IMR-90 (cell line): ENCODE data around the gene RIPK1. TPM values are rescaled to one million over a fixed set of nuclear protein-coding genes. Genes with fewer than 3 reads are reported as not detected.

Experiments used
- ATAC-seq: fragments of 200-7000 bp; cut with Tn5 transposase; 2 replicates; pipeline ENCODE4 v1.9.1; 2020; ENCODE audit warnings: low read depth, mild to moderate bottlenecking, moderate library complexity
- BruUV-seq: library from RNA; stranded (reverse); fragments of 400-500 nt; replicated peaks from 2 replicates; lab custom pipeline; 2021; lab: Mats Ljungman, UMichigan
- CTCF ChIA-PET: fragments of 300-600 bp; formaldehyde crosslinking; extraction: SDS; loops from one replicate; lab custom pipeline; 2021; ENCODE audit warnings: antibody characterized with exemption; lab: Yijun Ruan, JAX
- POLR2A ChIA-PET: fragments of 300-600 bp; sonication (Branson Sonifier 250); formaldehyde crosslinking; loops from one replicate; lab custom pipeline; 2022; ENCODE audit warnings: antibody characterized with exemption; ENCODE audit not compliant: unreplicated experiment; lab: Charles Lee
- DNase-seq: peaks from one replicate; pipeline ENCODE4 v3.0.0; 2013
- H2AFZ ChIP-seq: replicated peaks from 2 replicates; pipeline ENCODE3; 2013; ENCODE audit warnings: low read length, mild to moderate bottlenecking; ENCODE audit not compliant: poor library complexity
- H2AK5ac ChIP-seq: 2 replicates; pipeline ENCODE4 v1.6.1; 2013; ENCODE audit warnings: low read depth, low read length, inconsistent platforms
- H2AK9ac ChIP-seq: replicated peaks from 2 replicates; pipeline ENCODE3; 2013; ENCODE audit warnings: mild to moderate bottlenecking, low read depth, low read length, moderate library complexity; ENCODE audit not compliant: poor library complexity
- H2BK120ac ChIP-seq: 2 replicates; pipeline ENCODE4 v1.6.1; 2013; ENCODE audit warnings: low read depth, low read length, inconsistent platforms
- H2BK15ac ChIP-seq: 3 replicates; pipeline ENCODE4 v1.6.1; 2013; ENCODE audit warnings: low read depth, low read length, inconsistent platforms
- H2BK20ac ChIP-seq: 2 replicates; pipeline ENCODE4 v1.6.1; 2013; ENCODE audit warnings: low read depth, mild to moderate bottlenecking, inconsistent platforms, low read length, moderate library complexity
- H2BK5ac ChIP-seq: 2 replicates; pipeline ENCODE4 v1.6.1; 2013; ENCODE audit warnings: mild to moderate bottlenecking, low read depth, low read length, inconsistent platforms; ENCODE audit not compliant: poor library complexity, severe bottlenecking
- H3K14ac ChIP-seq: replicated peaks from 2 replicates; pipeline ENCODE4 v1.6.1; 2013; ENCODE audit warnings: low read depth, low read length, inconsistent platforms
- H3K18ac ChIP-seq: 2 replicates; pipeline ENCODE4 v1.6.1; 2013; ENCODE audit warnings: low read depth, low read length, control low read depth
- H3K23ac ChIP-seq: 2 replicates; pipeline ENCODE4 v1.6.1; 2013; ENCODE audit warnings: low read depth, low read length, inconsistent platforms
- H3K27ac ChIP-seq: 2 replicates; pipeline ENCODE4 v1.5.1; 2013; ENCODE audit warnings: mild to moderate bottlenecking, control low read depth, low read length; ENCODE audit not compliant: insufficient read depth
- H3K27me3 ChIP-seq: 2 replicates; pipeline ENCODE4 v1.6.1; 2013; ENCODE audit warnings: low read length; ENCODE audit not compliant: control insufficient read depth, insufficient read depth
- H3K36me3 ChIP-seq: 2 replicates; pipeline ENCODE4 v1.6.1; 2013; ENCODE audit warnings: low read length, mixed read lengths; ENCODE audit not compliant: control insufficient read depth, insufficient read depth
- H3K4ac ChIP-seq: 2 replicates; pipeline ENCODE4 v1.6.1; 2013; ENCODE audit warnings: low read depth, low read length, inconsistent platforms
- H3K4me1 ChIP-seq: 2 replicates; pipeline ENCODE4 v1.6.1; 2013; ENCODE audit warnings: low read length, mixed read lengths; ENCODE audit not compliant: control insufficient read depth, insufficient read depth
- H3K4me2 ChIP-seq: 2 replicates; pipeline ENCODE4 v1.6.1; 2013; ENCODE audit warnings: low read depth, mild to moderate bottlenecking, control low read depth, low read length, moderate library complexity
- H3K4me3 ChIP-seq: 2 replicates; pipeline ENCODE4 v1.5.1; 2013; ENCODE audit warnings: low read depth, mild to moderate bottlenecking, control low read depth, low read length, moderate library complexity; ENCODE audit not compliant: insufficient read depth
- H3K56ac ChIP-seq: 2 replicates; pipeline ENCODE4 v1.6.1; 2013; ENCODE audit warnings: low read length, inconsistent platforms; ENCODE audit not compliant: insufficient read depth; ENCODE audit errors: extremely low read depth
- H3K79me1 ChIP-seq, 2 experiments: 2 replicates each; pipeline ENCODE4 v1.6.1; 2013; ENCODE audit warnings: low read length in 2 of 2, inconsistent platforms in 1 of 2, low read depth in 1 of 2
- H3K9ac ChIP-seq: 2 replicates; pipeline ENCODE4 v1.6.1; 2013; ENCODE audit warnings: low read depth, low read length, control low read depth
- H3K9me1 ChIP-seq: 2 replicates; pipeline ENCODE4 v1.6.1; 2013; ENCODE audit warnings: low read length, inconsistent platforms; ENCODE audit not compliant: insufficient read depth
- H3K9me3 ChIP-seq: 2 replicates; pipeline ENCODE4 v1.6.1; 2013; ENCODE audit warnings: low read length; ENCODE audit not compliant: control insufficient read depth, insufficient read depth
- H4K20me1 ChIP-seq: 2 replicates; pipeline ENCODE4 v1.6.1; 2013; ENCODE audit warnings: low read length, inconsistent platforms; ENCODE audit not compliant: insufficient read depth
- H4K5ac ChIP-seq: 2 replicates; pipeline ENCODE4 v1.6.1; 2013; ENCODE audit warnings: mild to moderate bottlenecking, low read depth, low read length, control low read depth
- H4K8ac ChIP-seq, 2 experiments: 2 replicates each; pipeline ENCODE4 v1.6.1; 2013; ENCODE audit warnings: low read depth in 2 of 2, low read length in 2 of 2, control low read depth in 1 of 2, inconsistent platforms in 1 of 2
- H4K91ac ChIP-seq: 2 replicates; pipeline ENCODE4 v1.6.1; 2013; ENCODE audit warnings: low read depth, low read length, inconsistent platforms; ENCODE audit not compliant: insufficient read depth
- BHLHE40 ChIP-seq: fragments of 150-350 bp; IDR thresholded peaks from 2 replicates; pipeline ENCODE4 v1.6.1; 2016; ENCODE audit warnings: mild to moderate bottlenecking, low read depth, low read length
- CHD1 ChIP-seq: IDR thresholded peaks from 2 replicates; pipeline ENCODE4 v1.6.1; 2012; ENCODE audit warnings: low read depth, low read length, improper control_type of control experiment
- MXI1 ChIP-seq: IDR thresholded peaks from 2 replicates; pipeline ENCODE4 v1.6.1; 2012; ENCODE audit warnings: low read depth, mild to moderate bottlenecking, low read length, moderate library complexity, borderline replicate concordance
- WGBS, 2 experiments: methylation state at CpG; one replicate each; pipeline versions ENCODE4 v1.1.5 to v1.1.7; 2013; ENCODE audit warnings: missing lambda C conversion rate in 2 of 2; ENCODE audit not compliant: insufficient read length in 1 of 2; ENCODE audit errors: extremely low coverage in 2 of 2; 5-methylcytosine and 5-hydroxymethylcytosine counted together
- dilution Hi-C: fragments of 300-500 bp; cut with HindIII; formaldehyde crosslinking; loops from one replicate; pipeline ENCODE4 v1.14.3; 2018; ENCODE audit warnings: low sequenced_read_pairs; ENCODE audit not compliant: unreplicated experiment
- in situ Hi-C: fragments of 300-500 bp; cut with MboI; formaldehyde crosslinking; loops from 3 replicates; pipeline ENCODE4 v1.14.3; 2019; ENCODE audit warnings: low sequenced_read_pairs, inconsistent platforms, mixed read lengths
- intact Hi-C: fragments of 100-400 bp; cut with micrococcal nuclease; formaldehyde crosslinking; loops from 2 replicates; pipeline ENCODE4 v1.10.0; 2022
- polyA plus RNA-seq, 3 experiments: library from polyadenylated mRNA; depleted of rRNA; stranded (reverse); fragments of >200 nt; gene quantifications; 2 replicates each; pipeline ENCODE4 v1.2.3, GENCODE V29; 2012; ENCODE audit warnings: low replicate concordance in 1 of 3
- total RNA-seq: library from RNA; depleted of rRNA; stranded (reverse); fragments of >200 nt; gene quantifications from 2 replicates; pipeline ENCODE4 v1.2.3, GENCODE V29; 2012

The RIPK1 gene
- total and polyA plus RNA-seq, 2 of the 4 experiments (the other 2 are of a cell fraction), result 12.6 to 25.6 TPM

- no peak for TF ChIP-seq BHLHE40
- TF ChIP-seq MXI1, result no peak
These were observed 50.9 kb downstream of the RIPK1 start (continued) for GRCh38 chr6:3119040-3119723.

DNA sequence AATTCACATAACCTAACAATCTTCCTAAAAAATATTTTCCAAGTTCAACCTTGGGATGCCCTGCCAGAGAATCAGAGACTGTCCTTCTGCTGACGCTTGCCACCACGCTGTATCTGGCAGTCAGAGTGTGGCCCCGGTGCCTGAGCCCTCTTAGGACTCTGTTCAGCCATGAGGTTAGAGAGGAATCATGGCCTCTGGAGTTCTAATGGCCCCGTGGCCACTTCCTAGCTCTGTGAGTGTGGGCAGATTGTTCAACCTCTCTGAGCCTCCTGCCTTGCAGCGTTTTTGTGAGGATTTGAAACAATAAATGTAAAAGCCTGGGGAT is 52.4 kb downstream of the RIPK1 start:
- intact Hi-C loops (no loop called here), dilution Hi-C loops (no loop called here), in situ Hi-C loops (loop anchor here (25.0 kb wide), 1 partner anchor 867 kb away; no protein-coding TSS in a partner anchor)
- Histone ChIP-seq H2AFZ (no peak overlapping the region), H2BK5ac (no peak overlapping the region), H3K23ac (no peak overlapping the region), H4K5ac (no peak overlapping the region), H4K91ac (no peak overlapping the region), H3K9ac (no peak overlapping the region), H2AK5ac (no peak overlapping the region), H3K4me1 (no peaks in the 10 kb centered on the region), H3K36me3 (no peaks in the 10 kb centered on the region), H4K20me1 (no peaks in the 10 kb centered on the region), H3K18ac (no peak overlapping the region), H3K4me2 (no peak overlapping the region), H2AK9ac (no peak overlapping the region), H3K9me3 (no peaks in the 10 kb centered on the region), H3K4ac (no peak overlapping the region), H3K79me1 (peaks cover 8 to 12% of the 10 kb centered on the region in 2 experiments), H3K27ac (no peak overlapping the region), H3K14ac (no peak overlapping the region), H3K27me3 (no peaks in the 10 kb centered on the region), H4K8ac (no peak overlapping the region), H3K56ac (no peak overlapping the region), H2BK120ac (no peak overlapping the region), H3K9me1 (no peaks in the 10 kb centered on the region; the same call in 1 of the 2 replicates), H3K4me3 (no peak overlapping the region), H2BK15ac (no peak overlapping the region), H2BK20ac (no peak overlapping the region)
- no CpG with 5 or more reads among the region's 5 CpGs for WGBS, 2 experiments
- ChIA-PET CTCF (interaction anchor here (1.4 kb wide), 1 partner anchor 131 kb away, joined by 5 read pairs; no protein-coding TSS in a partner anchor), POLR2A (no interaction called here)
- no peak for TF ChIP-seq CHD1
- DNase-seq (no peak), ATAC-seq (no peak)
- no TSS peak for BruUV-seq
